Neutrophil (primary cell): ENCODE measurements around the gene CLIC1.

Experiments used
- H3K27ac ChIP-seq: fragments of 200-600 bp; sonication (generic); 2 replicates; pipeline ENCODE4 v1.5.1; 2016; ENCODE audit warnings: mild to moderate bottlenecking, moderate library complexity
- H3K27me3 ChIP-seq: fragments of 200-600 bp; sonication (generic); 2 replicates; pipeline ENCODE4 v1.6.0; 2016; ENCODE audit warnings: mild to moderate bottlenecking
- H3K36me3 ChIP-seq: fragments of 200-600 bp; sonication (generic); 2 replicates; pipeline ENCODE4 v1.5.1; 2017
- H3K4me1 ChIP-seq, 2 experiments: fragments of 200-600 bp in 1 of 2; sonication (generic) in 1 of 2; 1 replicate in 1 of 2; 2 replicates in 1 of 2; pipeline versions ENCODE4 v1.5.1 to v1.6.1; 2013 to 2016; ENCODE audit warnings: low read depth in 1 of 2, low read length in 1 of 2, mild to moderate bottlenecking in 1 of 2, moderate library complexity in 1 of 2; ENCODE audit not compliant: control insufficient read depth in 1 of 2, insufficient read depth in 1 of 2
- H3K4me3 ChIP-seq, 2 experiments: fragments of 200-600 bp in 1 of 2; sonication (generic) in 1 of 2; 1 replicate in 1 of 2; 2 replicates in 1 of 2; pipeline ENCODE4 v1.5.1; 2013 to 2016; ENCODE audit warnings: low read depth in 1 of 2, low read length in 1 of 2, mild to moderate bottlenecking in 1 of 2, moderate library complexity in 1 of 2
- H3K9me3 ChIP-seq: fragments of 200-600 bp; sonication (generic); 2 replicates; pipeline ENCODE4 v1.5.1; 2016
- TF ChIP-seq, protein P1 (sequence below): fragments of 200-600 bp; sonication (generic); IDR thresholded peaks from 2 replicates; pipeline ENCODE4 v1.5.1; 2016; ENCODE audit warnings: antibody characterized with exemption

CLIC1 gene

DNA sequence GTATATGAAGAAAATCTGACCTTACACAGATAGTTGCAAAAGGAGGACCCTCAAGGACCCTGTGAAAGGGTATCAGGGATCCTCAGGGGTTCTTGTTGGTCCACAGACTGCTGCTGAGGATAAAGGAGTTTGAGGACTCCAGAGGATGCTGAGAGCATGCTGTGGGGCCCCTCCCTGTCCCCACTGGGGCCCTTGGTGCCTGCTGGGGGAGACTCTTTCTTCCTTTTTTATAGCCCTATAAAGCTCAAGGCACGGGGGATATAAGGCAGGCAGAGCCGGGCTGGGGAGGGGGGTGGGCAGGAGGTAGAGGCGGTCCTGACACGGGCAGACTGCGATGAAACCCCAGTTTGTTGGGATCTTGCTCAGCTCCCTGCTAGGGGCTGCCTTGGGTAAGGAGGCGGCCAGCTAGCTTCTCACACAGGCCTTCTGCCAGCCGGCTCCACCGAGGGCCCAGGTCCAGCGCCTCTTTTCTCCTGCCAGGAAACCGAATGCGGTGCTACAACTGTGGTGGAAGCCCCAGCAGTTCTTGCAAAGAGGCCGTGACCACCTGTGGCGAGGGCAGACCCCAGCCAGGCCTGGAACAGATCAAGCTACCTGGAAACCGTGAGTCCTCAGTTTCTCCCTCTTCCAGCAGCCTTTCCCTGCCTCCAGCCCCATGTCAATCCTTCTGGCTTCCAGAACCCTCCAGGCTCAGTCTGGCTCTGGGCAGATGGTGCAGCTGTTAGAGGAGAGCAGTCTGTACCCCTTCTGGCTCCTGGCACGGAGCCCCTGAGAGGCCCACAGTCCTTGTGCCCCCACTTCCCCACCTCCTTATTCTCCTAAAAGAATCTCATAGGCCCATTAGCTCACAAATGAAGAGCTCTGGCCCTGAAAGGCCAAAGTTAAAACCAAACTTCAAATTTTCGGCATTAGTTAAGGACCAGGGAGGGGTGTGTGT is 21.0 kb downstream of the CLIC1 start, which contains the start of gene LY6G6D:
TSS of gene LY6G6D (plus strand) at position 327 of the 937 bp plus-strand sequence. CDS start at position 335, 8 bp downstream.
- Histone ChIP-seq H3K4me3 (no peak within 1 kb of the TSS), H3K27me3 (no peaks in the 10 kb centered on the region)
- TF ChIP-seq, protein P1, sequence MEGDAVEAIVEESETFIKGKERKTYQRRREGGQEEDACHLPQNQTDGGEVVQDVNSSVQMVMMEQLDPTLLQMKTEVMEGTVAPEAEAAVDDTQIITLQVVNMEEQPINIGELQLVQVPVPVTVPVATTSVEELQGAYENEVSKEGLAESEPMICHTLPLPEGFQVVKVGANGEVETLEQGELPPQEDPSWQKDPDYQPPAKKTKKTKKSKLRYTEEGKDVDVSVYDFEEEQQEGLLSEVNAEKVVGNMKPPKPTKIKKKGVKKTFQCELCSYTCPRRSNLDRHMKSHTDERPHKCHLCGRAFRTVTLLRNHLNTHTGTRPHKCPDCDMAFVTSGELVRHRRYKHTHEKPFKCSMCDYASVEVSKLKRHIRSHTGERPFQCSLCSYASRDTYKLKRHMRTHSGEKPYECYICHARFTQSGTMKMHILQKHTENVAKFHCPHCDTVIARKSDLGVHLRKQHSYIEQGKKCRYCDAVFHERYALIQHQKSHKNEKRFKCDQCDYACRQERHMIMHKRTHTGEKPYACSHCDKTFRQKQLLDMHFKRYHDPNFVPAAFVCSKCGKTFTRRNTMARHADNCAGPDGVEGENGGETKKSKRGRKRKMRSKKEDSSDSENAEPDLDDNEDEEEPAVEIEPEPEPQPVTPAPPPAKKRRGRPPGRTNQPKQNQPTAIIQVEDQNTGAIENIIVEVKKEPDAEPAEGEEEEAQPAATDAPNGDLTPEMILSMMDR = no peak

DNA sequence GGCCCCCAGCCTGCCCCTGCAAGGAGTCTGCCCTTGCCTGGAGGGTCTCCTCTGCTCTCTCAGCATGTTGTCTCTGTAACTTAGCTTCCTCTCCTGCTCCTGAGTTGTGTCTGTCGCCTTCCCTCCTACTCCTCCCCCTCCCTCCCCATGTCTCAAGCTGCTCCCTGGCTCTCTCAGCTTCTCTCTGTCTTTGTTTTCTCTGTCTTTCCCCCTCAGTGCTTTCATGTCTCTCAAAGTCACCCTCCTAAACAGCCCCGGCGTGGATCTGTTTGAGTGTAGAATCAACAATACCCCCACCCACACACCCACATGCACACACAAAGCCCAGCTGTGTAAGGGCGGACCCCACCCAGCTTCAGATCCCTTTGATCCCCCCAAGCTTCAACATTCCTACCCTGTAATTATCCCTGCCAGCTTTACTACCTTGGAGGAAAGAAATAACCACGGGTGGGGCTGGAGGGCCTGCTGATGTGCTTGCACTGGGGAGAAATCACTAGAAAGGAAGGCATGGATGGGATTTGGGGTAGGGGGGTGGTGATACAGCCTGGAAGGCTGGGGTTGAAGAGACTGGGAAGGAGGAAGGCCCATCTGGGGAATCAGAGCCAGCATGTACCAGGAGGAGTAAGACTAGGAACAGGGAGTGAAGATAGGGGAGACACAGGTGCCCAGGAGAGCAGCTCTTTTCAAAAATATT is 22.2 kb downstream of the CLIC1 start:
- Histone ChIP-seq H3K4me1 (peaks cover 14 to 15% of the 10 kb centered on the region in 2 experiments), H3K9me3 (no peaks in the 10 kb centered on the region), H3K27me3 (no peaks in the 10 kb centered on the region), H3K36me3 (no peaks in the 10 kb centered on the region), H3K27ac (no peak overlapping the region), H3K4me3 (no peak overlapping the region)
- TF ChIP-seq, protein P1 = no peak

More for the DNA sequence above, 21.0 kb downstream of the CLIC1 start, which contains the start of gene LY6G6D:
- Histone ChIP-seq H3K27ac (no peak within 1 kb of the TSS), H3K36me3 (no peaks in the 10 kb centered on the region), H3K9me3 (no peaks in the 10 kb centered on the region), H3K4me1 (peaks cover 14 to 15% of the 10 kb centered on the region in 2 experiments)

DNA sequence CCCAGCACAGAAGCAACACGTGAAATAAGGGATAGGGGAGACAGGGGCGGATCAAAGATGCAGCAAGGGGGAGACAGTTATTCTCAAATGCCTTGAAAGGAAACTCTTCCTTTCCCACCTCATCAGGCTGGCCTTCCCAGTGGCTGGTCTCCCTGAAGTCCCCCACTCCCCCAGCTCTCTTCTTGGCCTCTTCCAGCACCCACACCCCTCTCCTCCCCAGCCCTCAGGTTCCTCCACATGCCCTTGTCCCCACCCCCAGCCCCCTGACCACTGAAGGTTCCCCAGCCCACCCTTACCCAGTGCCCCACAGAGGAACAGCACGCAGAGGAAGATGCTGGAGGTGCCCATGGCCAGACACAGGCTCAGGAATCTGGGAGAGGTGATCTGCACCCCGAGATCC is 22.9 kb downstream of the CLIC1 start:
- Histone ChIP-seq H3K27me3 (no peaks in the 10 kb centered on the region), H3K27ac (no peak overlapping the region), H3K4me1 (peaks cover 14 to 15% of the 10 kb centered on the region in 2 experiments), H3K9me3 (no peaks in the 10 kb centered on the region), H3K36me3 (no peaks in the 10 kb centered on the region), H3K4me3 (no peak overlapping the region)
- TF ChIP-seq, protein P1 = no peak

DNA sequence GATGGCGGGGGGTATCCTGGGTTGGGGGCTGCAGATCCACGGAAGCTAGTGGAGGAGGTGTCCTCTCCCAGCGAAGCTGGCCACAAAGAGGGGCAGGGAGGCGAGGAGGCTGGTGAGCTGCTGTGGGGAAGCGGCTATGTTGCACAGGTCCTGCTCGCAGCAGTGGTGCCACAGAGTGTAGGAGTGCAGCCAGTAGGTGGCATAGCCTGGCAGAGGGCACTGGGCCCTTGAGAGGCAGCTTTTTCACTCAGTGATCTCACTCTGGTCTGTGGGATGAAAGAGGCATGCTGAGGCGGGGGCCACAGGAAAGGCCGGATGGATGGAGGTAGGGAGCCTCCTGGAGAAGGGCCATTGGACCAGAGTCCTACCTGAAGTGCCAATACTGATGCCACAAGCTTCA is 24.0 kb downstream of the CLIC1 start:
- Histone ChIP-seq H3K27me3 (no peaks in the 10 kb centered on the region), H3K4me1 (peaks cover 14 to 15% of the 10 kb centered on the region in 2 experiments), H3K4me3 (no peak overlapping the region), H3K9me3 (no peaks in the 10 kb centered on the region), H3K27ac (no peak overlapping the region), H3K36me3 (no peaks in the 10 kb centered on the region)
- TF ChIP-seq, protein P1 = no peak

DNA sequence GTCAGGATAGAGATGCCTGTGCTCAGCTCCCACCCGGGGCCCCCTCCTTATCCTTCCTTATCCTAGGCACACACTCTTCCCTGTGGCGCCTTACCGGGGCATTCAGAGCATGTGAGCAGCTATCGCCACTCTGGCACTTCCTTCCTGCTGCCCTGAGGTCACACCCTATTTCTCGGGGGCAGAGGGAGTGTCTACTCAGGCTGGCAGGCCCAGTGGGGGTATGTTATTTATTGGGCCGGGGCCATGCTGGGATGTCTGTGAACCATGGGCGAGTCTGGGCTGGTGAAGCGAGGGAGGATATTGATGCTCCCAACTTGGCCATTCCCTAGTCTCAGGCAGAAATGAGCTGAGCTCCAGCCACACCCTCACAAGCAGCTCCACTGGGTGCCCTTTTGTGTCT is 25.1 kb downstream of the CLIC1 start:
- Histone ChIP-seq H3K4me1 (peaks cover 14 to 15% of the 10 kb centered on the region in 2 experiments), H3K9me3 (no peaks in the 10 kb centered on the region), H3K27me3 (no peaks in the 10 kb centered on the region), H3K4me3 (peak overlapping the region in 1 of 2 experiments; percentile 8), H3K27ac (peak overlapping the region; percentile 34), H3K36me3 (no peaks in the 10 kb centered on the region)
- TF ChIP-seq, protein P1 = no peak
